Karpas-422 (cell line): ENCODE data around the gene PTP4A1. TPM values are rescaled to one million over a fixed set of nuclear protein-coding genes. Genes with fewer than 3 reads are reported as not detected.

Experiments used
- DNase-seq: peaks from one replicate; pipeline ENCODE4 v3.0.0-alpha.2; 2015
- H2AFZ ChIP-seq: fragments of 200-600 bp; sonication (generic); 2 replicates; pipeline ENCODE4 v1.6.1; 2014; ENCODE audit warnings: antibody characterized with exemption, low read length, mixed read lengths
- H3K27ac ChIP-seq: fragments of 200-600 bp; sonication (generic); 2 replicates; pipeline ENCODE4 v1.5.1; 2014; ENCODE audit warnings: mild to moderate bottlenecking, low read length, moderate library complexity
- H3K27me3 ChIP-seq: fragments of 200-600 bp; sonication (generic); 2 replicates; pipeline ENCODE4 v1.6.1; 2014; ENCODE audit warnings: low read length, mixed read lengths
- H3K36me3 ChIP-seq: fragments of 200-600 bp; sonication (generic); 2 replicates; pipeline ENCODE4 v1.6.1; 2014; ENCODE audit warnings: low read length, mixed read lengths; ENCODE audit not compliant: insufficient read depth
- H3K4me1 ChIP-seq: fragments of 200-600 bp; sonication (generic); 2 replicates; pipeline ENCODE4 v1.6.1; 2014; ENCODE audit warnings: mild to moderate bottlenecking, low read length, mixed read lengths
- H3K4me2 ChIP-seq: fragments of 200-600 bp; sonication (generic); 2 replicates; pipeline ENCODE4 v1.6.1; 2014; ENCODE audit warnings: low read length, low read depth, mild to moderate bottlenecking; ENCODE audit not compliant: poor library complexity, severe bottlenecking
- H3K4me3 ChIP-seq: fragments of 200-600 bp; sonication (generic); 2 replicates; pipeline ENCODE4 v1.5.1; 2014; ENCODE audit warnings: mild to moderate bottlenecking, antibody characterized with exemption, low read length, mixed read lengths
- H3K79me2 ChIP-seq: fragments of 200-600 bp; sonication (generic); 2 replicates; pipeline ENCODE4 v1.6.1; 2014; ENCODE audit warnings: mild to moderate bottlenecking, low read length, mixed read lengths
- H3K9ac ChIP-seq: fragments of 200-600 bp; sonication (generic); 2 replicates; pipeline ENCODE4 v1.6.0; 2014; ENCODE audit warnings: low read length
- H3K9me2 ChIP-seq: fragments of 200-600 bp; sonication (generic), shearing (Covaris generic); replicated peaks from 2 replicates; pipeline ENCODE4 v1.6.0; 2014; ENCODE audit warnings: mild to moderate bottlenecking, low read length, moderate library complexity; ENCODE audit not compliant: insufficient read depth
- H3K9me3 ChIP-seq: fragments of 300-700, 200-600 bp; sonication (generic); 2 replicates; pipeline ENCODE4 v1.6.1; 2014; ENCODE audit warnings: low read length, mixed read lengths
- H4K20me1 ChIP-seq: fragments of 200-600 bp; sonication (generic); 2 replicates; pipeline ENCODE4 v1.6.1; 2014; ENCODE audit warnings: mild to moderate bottlenecking, antibody characterized with exemption, low read length, low read depth; ENCODE audit not compliant: insufficient read depth
- total RNA-seq: library from RNA; depleted of rRNA; stranded (reverse); fragments of >200 nt; shearing (Covaris generic); gene quantifications from 2 replicates; pipeline ENCODE4 v1.2.3, GENCODE V29; 2014; ENCODE audit warnings: low replicate concordance

Gene PTP4A1
- total RNA-seq, 1 experiment from 2014 or later, result 39.5 TPM

GRCh38 chr6:63561288-63561687 lies 11.0 kb upstream of the PTP4A1 start:
- no peaks in the 10 kb centered on the region for H3K9me2 ChIP-seq
- no peak overlapping the region for H3K9ac ChIP-seq
- no peaks in the 10 kb centered on the region for H3K36me3 ChIP-seq
- no peaks in the 10 kb centered on the region for H3K79me2 ChIP-seq
- H3K4me3 ChIP-seq, result no peak overlapping the region
- H3K9me3 ChIP-seq, result no peaks in the 10 kb centered on the region
- no peaks in the 10 kb centered on the region for H3K4me1 ChIP-seq
- no peak overlapping the region for H2AFZ ChIP-seq
- no peak overlapping the region for H3K4me2 ChIP-seq
- H4K20me1 ChIP-seq, result no peaks in the 10 kb centered on the region
- no peak for DNase-seq
- H3K27me3 ChIP-seq, result no peaks in the 10 kb centered on the region
- no peak overlapping the region for H3K27ac ChIP-seq

GRCh38 chr6:63563235-63563634 lies 9.0 kb upstream of the PTP4A1 start:
- H4K20me1 ChIP-seq, result no peaks in the 10 kb centered on the region
- H3K36me3 ChIP-seq, result no peaks in the 10 kb centered on the region
- H2AFZ ChIP-seq, result no peak overlapping the region
- H3K27ac ChIP-seq, result no peak overlapping the region
- H3K4me3 ChIP-seq, result no peak overlapping the region
- H3K79me2 ChIP-seq, result no peaks in the 10 kb centered on the region
- no peaks in the 10 kb centered on the region for H3K27me3 ChIP-seq
- no peaks in the 10 kb centered on the region for H3K4me1 ChIP-seq
- H3K4me2 ChIP-seq, result no peak overlapping the region
- no peaks in the 10 kb centered on the region for H3K9me2 ChIP-seq
- H3K9me3 ChIP-seq, result no peaks in the 10 kb centered on the region
- no peak overlapping the region for H3K9ac ChIP-seq
- peak; percentile 14 for DNase-seq

DNA sequence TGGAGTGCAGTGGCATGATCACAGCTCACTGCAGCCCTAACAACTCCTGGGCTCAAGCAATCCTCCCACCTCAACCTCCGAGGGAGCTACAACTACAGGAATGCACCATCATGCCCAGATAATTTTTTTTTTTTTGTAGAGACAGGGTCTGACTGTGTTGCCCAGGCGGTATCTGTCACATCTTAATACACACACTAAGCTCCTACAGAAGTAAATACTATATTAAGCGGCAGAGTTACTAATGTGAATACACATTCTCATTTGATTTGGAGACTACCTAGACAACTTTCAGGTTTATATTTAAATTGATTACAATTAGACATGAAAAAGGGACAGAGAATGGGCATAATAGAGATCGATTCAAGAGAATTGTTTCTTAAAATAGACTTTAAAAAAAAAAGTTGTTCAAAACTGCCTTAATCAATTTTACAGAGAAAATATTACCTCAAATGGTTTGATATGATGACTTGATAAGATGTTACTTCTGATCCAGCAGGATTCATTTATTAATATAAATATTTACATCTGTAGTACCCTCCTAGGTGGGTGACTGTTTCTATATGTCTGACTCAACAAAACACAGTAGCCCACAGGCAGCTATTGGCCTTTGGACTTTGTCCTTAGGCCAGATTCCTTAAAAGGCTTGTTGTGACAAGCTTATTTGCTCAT lies 7.1 kb upstream of the PTP4A1 start:
- Histone ChIP-seq H3K9ac (no peak overlapping the region), H3K27me3 (no peaks in the 10 kb centered on the region), H3K27ac (no peak overlapping the region), H2AFZ (no peak overlapping the region), H3K36me3 (no peaks in the 10 kb centered on the region), H3K9me3 (no peaks in the 10 kb centered on the region), H3K4me3 (no peak overlapping the region), H3K4me2 (no peak overlapping the region), H3K9me2 (no peaks in the 10 kb centered on the region), H3K79me2 (no peaks in the 10 kb centered on the region), H4K20me1 (no peaks in the 10 kb centered on the region), H3K4me1 (no peaks in the 10 kb centered on the region)
- peak; percentile 11 for DNase-seq

- Histone ChIP-seq H3K9ac (no peak overlapping the region), H3K27ac (no peak overlapping the region), H3K9me3 (no peaks in the 10 kb centered on the region), H3K4me2 (no peak overlapping the region), H3K4me1 (no peaks in the 10 kb centered on the region), H3K4me3 (no peak overlapping the region), H3K27me3 (no peaks in the 10 kb centered on the region), H2AFZ (no peak overlapping the region), H3K36me3 (no peaks in the 10 kb centered on the region), H3K79me2 (no peaks in the 10 kb centered on the region), H4K20me1 (no peaks in the 10 kb centered on the region), H3K9me2 (no peaks in the 10 kb centered on the region)
- DNase-seq, result peak; percentile 10
Measured at GRCh38 chr6:63565727-63566596, 6.3 kb upstream of the PTP4A1 start.

GRCh38 chr6:63567966-63568365 lies 4.3 kb upstream of the PTP4A1 start:
- H4K20me1 ChIP-seq, result no peaks in the 10 kb centered on the region
- peaks cover 6% of the 10 kb centered on the region for H3K79me2 ChIP-seq

GRCh38 chr6:63571361-63572043 lies 778 bp upstream of the PTP4A1 start:
- Histone ChIP-seq H4K20me1 (peaks cover 28% of the 10 kb centered on the region; the same call in 1 of the 2 replicates), H3K79me2 (peaks cover 40% of the 10 kb centered on the region), H3K27ac (no peak overlapping the region), H3K4me3 (peak overlapping the region; percentile 93), H3K36me3 (peaks cover 4% of the 10 kb centered on the region; the same call in 1 of the 2 replicates), H2AFZ (peak overlapping the region; percentile 99), H3K4me1 (peaks cover 22% of the 10 kb centered on the region), H3K9me3 (no peaks in the 10 kb centered on the region), H3K4me2 (peak overlapping the region; percentile 92), H3K27me3 (no peaks in the 10 kb centered on the region), H3K9ac (peak overlapping the region; percentile 74), H3K9me2 (no peaks in the 10 kb centered on the region)
- no peak for DNase-seq

More at GRCh38 chr6:63567966-63568365, 4.3 kb upstream of the PTP4A1 start:
- no peak for DNase-seq
- no peaks in the 10 kb centered on the region for H3K9me2 ChIP-seq
- no peaks in the 10 kb centered on the region for H3K27me3 ChIP-seq
- no peak overlapping the region for H2AFZ ChIP-seq
- no peak overlapping the region for H3K4me2 ChIP-seq
- no peaks in the 10 kb centered on the region for H3K36me3 ChIP-seq
- no peak overlapping the region for H3K4me3 ChIP-seq
- H3K9me3 ChIP-seq, result no peaks in the 10 kb centered on the region
- H3K27ac ChIP-seq, result no peak overlapping the region
- no peak overlapping the region for H3K9ac ChIP-seq
- peaks cover 7% of the 10 kb centered on the region for H3K4me1 ChIP-seq

- Histone ChIP-seq H3K9ac (peak overlapping the region; percentile 89), H3K27ac (peak overlapping the region; percentile 58; the same call in 1 of the 2 replicates), H3K9me2 (no peaks in the 10 kb centered on the region), H3K4me3 (peak overlapping the region; percentile 93), H3K4me1 (peaks cover 22% of the 10 kb centered on the region), H3K4me2 (peak overlapping the region; percentile 66), H3K9me3 (no peaks in the 10 kb centered on the region), H4K20me1 (peaks cover 36% of the 10 kb centered on the region; the same call in 1 of the 2 replicates), H3K79me2 (peaks cover 47% of the 10 kb centered on the region), H2AFZ (peak overlapping the region; percentile 58; the same call in 1 of the 2 replicates), H3K27me3 (no peaks in the 10 kb centered on the region), H3K36me3 (peaks cover 13% of the 10 kb centered on the region)
- DNase-seq, result no peak
Measured at GRCh38 chr6:63572747-63573075, 431 bp downstream of the PTP4A1 start.
